DMS 273 (cell line): ENCODE results near the gene LPGAT1.

Experiments
- DNase-seq: peaks from one replicate; lab custom pipeline; 2025; ENCODE audit not compliant: unreplicated experiment; lab: John Stamatoyannopoulos, UW

The LPGAT1 gene

GRCh38 chr1:211764701-211765100 lies 65.9 kb downstream of the LPGAT1 start:
- no peak for DNase-seq

DNA sequence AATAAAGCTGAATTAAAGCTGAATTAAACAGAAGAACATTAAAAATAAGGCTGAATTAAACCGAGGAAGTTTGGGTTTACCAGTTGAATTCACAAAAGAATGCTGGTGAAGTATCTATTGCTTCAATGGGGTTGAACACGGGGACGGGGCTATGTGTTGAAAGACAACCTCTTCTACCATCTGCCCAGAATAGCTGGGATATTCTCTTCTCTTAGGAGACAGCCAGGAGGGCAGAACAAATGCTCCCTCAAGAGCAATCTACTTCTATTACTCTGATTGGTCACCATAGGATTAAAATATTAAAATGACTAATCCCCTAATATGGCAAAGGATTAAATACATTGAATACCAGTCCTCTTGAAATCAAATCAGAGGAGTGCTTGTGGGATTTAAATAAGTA lies 68.4 kb downstream of the LPGAT1 start:
- DNase-seq: no peak

DNA sequence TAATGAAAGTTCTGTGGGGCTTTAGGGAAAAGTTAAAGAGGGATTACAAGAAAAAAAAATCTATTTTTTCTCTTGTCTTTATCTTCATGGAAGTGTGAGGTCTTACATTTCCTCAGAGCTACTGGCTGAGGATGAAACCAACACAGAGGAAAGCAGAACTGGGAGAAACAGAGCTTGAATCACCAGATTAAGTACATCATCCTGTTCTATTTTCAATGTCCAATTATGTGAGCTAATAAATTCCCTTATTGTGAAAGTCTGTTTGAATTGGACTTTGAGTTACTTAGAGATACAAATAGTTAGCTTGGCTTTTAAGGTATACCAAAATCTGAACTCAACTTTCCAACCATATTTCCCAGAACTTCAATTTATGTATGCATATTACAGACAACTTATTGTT lies 69.2 kb downstream of the LPGAT1 start:
- DNase-seq: no peak

DNA sequence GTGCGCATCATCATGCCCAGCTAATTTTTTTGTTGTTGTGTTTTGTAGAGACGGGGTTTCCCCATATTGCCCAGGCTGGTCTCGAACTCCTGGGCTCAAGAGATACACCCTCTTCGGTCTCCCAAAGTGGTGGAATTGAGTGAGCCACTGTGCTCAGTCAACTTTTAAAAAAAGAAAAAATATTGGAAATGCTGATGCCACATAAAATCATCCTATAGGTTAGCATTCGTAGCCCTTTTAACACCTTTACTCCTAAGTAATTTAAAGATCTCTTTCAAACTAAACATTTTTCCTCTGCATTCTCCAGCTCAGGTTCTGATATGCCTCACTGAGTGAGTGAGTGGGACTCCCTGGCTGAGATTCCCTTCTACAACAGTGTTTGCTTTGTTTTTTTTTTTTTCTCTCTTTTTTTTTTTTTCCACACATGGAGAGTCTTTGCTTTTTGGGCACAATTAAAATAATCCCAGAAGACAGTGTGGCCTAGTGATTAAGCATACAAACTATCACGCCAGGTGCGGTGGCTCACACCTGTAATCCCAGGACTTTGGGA lies 74.0 kb downstream of the LPGAT1 start:
- no peak for DNase-seq

GRCh38 chr1:211753649-211754251 lies 76.8 kb downstream of the LPGAT1 start:
- DNase-seq: no peak

GRCh38 chr1:211752951-211753486 lies 77.5 kb downstream of the LPGAT1 start:
- DNase-seq: no peak

GRCh38 chr1:211752317-211752716 lies 78.2 kb downstream of the LPGAT1 start:
- DNase-seq: no peak

DNA sequence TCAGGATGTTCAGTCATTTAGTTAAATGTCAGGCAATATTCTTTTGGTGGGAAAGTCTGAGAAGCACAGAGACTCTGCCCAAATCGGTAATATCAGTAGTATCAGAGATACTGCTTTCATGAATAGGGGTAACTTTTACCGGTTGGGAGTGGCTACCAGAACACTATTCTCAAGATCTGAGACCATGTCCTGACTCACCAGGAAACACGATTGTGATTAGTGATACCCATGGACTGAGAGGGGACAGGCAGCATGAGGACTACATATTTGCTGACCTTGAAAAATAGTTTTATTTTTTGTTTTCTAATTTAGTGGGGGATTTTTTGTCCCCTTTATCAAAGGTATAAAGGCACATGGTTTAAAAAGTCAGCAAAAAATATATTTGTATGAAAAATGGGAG lies 79.1 kb downstream of the LPGAT1 start:
- DNase-seq: no peak

DNA sequence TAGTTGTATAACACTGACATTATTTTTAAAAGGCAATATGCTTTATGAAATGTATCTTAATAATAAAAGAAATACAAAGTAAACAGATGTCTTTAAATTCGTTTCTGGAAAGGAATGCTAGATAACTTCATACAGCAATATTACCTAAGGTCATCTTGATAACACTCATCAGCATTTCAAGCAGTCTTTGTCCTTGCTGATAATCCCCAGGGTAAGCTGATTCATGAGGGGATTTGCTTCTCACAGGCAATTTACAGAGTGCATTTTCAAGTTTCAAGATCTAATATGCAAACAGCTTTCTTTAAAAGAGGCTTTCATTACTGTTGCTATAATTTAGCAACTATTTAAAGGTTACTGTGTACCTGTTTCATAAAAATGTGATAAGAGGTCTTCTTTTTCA lies 80.0 kb downstream of the LPGAT1 start:
- DNase-seq: no peak

- no peak for DNase-seq
Measured at GRCh38 chr1:211749251-211749650, 81.3 kb downstream of the LPGAT1 start.

GRCh38 chr1:211748810-211749209 lies 81.8 kb downstream of the LPGAT1 start:
- no peak for DNase-seq

DNA sequence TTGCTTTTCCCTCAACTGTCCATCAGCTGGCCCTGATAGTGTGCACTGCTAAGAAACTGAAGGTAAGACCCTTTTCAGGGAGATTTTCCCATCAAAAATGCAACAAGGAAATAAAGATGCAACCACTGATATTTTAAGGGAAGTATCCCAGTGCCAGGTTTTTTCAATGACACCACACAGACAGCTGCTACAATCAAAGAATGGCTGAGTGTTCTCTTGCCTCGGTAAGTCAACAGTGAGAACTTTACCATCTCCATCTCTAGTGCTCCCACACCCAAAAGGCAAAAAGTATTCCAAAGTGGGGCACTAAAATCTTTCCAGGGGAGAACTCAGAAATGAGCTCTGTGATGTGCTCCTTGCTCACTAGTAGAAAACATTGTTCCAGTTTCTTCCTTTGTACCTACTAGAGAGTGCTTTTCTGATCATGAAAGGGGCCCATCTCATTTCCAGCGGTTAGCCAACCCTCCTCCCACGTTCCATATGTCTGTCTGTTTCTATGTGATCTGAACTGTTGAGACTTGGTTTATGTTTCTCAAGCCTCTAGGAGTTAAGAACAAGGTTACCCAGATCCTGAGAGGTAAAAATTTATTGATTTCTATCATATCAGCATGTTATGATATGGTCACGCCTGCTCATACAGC lies 87.6 kb downstream of the LPGAT1 start:
- DNase-seq: peak; percentile 51

DNA sequence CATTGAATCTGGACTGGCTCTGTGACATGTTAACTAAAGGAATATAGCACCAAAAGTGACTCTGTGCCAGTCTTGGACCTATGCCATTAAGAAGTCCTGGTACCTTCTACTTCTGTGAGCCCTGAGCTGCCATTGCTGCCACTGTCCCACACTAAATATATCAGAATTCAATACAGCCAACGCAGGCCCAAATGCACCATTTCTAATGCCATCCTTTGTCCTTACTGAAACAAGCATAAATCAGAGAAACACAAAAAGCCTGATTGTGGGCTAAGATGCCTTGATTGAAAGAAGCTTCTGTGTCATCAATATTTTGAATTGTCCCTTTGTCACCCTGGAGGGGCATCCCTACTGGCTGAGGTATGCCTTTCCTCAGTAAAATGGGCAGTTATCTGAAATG lies 88.3 kb downstream of the LPGAT1 start:
- DNase-seq: no peak

GRCh38 chr1:211741788-211742187 lies 88.8 kb downstream of the LPGAT1 start:
- DNase-seq: no peak

DNA sequence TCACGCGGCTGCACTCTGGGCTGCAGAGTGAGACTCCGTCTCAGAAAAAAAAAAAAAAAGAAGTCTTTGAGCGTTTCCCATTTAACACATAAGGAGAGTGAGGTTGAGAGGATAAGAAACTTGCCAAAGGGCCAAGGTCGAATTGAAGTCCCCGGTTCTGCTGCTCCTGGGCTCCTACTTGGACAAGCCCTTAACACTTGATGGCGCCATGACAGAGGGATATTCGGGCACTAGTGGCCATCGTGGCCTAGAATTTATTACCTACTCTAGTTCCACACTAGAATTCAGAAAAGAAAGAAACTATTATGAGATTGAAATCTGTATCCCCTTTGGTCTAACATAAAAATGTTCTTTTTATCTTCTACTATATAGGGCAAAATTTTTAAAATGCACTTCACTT lies 89.4 kb downstream of the LPGAT1 start:
- DNase-seq: peak; percentile 30

- no peak for DNase-seq
Measured at GRCh38 chr1:211739671-211740411, 90.7 kb downstream of the LPGAT1 start.

- no peak for DNase-seq
Measured at GRCh38 chr1:211738691-211739301, 91.8 kb downstream of the LPGAT1 start.

DNA sequence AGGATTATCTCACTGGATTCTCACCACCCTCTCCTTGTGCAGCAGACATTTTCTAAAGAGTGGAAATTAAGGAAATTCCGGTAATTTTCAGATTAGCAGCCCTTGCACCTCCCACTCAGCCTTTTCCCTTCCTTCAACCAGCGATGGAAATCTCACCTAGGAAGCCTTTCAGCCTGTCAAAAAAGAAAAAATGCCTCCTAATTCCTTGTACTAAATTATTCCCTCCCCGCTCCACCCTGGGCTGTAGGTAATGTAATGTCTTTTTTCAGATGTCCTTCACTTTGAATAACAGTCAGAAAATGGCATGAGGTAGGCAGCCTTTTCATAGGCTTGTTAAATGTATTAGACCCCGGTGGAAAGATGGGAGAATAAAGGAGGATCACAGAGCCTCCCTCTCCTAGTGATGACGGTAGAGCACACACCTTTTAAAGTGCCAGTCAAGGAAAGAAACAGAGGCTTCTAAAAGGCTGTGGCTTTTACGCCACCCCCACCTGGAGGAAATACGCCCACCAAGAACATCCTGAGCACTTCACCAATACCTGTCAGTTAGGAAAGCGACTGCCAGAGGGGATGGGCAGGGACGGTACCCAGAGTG lies 92.4 kb downstream of the LPGAT1 start:
- DNase-seq: no peak

- DNase-seq: no peak
Measured at GRCh38 chr1:211737115-211738035, 93.2 kb downstream of the LPGAT1 start.

DNA sequence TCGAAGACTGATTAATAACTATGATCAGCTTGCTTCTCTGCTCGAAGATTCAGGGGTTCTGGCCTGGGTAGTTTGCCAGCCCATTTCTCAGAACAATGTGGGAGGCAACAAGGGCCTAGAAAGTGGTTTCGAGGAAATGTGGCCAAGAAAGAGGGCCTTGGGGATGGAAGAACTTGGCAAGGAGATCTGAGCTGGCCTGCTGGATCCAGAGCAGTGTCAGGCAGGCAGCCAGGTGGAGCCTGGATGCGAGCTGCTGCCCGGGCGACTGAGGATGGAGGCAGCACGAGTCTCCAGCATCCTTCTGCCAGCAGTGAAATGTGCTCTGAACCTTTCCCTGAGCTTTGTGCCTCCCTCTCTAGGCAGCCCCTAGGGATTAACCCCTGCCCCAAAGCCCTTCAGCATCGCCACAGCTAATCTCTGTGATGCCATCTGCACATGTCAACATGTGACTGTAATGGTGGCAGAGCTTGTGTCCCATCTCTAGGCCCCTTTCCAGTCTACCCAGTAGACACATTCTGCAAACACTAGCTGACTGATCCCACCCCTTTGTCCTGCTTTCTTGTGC lies 94.1 kb downstream of the LPGAT1 start:
- no peak for DNase-seq
